ENCODE results near the gene KCNB1.
"Not testable (repeated sequence)": the region's sequence is repeated elsewhere in the genome, so short reads cannot be mapped to it uniquely, and the experiment has no call there.

KCNB1 gene

DNA sequence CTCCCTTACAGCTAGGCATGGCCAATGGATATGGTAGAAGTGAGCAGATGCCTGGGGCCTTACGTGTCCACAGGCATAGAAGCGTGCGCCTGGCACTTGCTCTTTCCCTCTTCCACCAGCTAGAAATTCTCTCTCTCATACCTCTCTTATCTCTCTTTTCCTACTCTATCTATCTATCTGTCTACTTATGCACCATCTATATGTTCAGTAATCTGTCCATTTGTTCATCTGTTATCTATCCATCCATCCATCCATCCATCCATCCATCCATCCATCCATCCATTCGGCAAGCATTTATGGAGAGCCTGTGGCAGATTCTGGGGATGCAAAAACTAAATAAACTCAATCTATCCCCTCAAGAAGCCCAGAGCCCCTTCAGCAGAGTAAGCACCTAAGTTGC, 70.2 kb downstream of the KCNB1 start:
- no peak for TF ChIP-seq ZFX (IDR thresholded peaks at IDR 0.05; ENCODE audit: borderline replicate concordance)
- TF ChIP-seq, protein P1, sequence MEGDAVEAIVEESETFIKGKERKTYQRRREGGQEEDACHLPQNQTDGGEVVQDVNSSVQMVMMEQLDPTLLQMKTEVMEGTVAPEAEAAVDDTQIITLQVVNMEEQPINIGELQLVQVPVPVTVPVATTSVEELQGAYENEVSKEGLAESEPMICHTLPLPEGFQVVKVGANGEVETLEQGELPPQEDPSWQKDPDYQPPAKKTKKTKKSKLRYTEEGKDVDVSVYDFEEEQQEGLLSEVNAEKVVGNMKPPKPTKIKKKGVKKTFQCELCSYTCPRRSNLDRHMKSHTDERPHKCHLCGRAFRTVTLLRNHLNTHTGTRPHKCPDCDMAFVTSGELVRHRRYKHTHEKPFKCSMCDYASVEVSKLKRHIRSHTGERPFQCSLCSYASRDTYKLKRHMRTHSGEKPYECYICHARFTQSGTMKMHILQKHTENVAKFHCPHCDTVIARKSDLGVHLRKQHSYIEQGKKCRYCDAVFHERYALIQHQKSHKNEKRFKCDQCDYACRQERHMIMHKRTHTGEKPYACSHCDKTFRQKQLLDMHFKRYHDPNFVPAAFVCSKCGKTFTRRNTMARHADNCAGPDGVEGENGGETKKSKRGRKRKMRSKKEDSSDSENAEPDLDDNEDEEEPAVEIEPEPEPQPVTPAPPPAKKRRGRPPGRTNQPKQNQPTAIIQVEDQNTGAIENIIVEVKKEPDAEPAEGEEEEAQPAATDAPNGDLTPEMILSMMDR (IDR thresholded peaks at IDR 0.05) = no peak
- H3K27ac ChIP-seq = no peak overlapping the region

DNA sequence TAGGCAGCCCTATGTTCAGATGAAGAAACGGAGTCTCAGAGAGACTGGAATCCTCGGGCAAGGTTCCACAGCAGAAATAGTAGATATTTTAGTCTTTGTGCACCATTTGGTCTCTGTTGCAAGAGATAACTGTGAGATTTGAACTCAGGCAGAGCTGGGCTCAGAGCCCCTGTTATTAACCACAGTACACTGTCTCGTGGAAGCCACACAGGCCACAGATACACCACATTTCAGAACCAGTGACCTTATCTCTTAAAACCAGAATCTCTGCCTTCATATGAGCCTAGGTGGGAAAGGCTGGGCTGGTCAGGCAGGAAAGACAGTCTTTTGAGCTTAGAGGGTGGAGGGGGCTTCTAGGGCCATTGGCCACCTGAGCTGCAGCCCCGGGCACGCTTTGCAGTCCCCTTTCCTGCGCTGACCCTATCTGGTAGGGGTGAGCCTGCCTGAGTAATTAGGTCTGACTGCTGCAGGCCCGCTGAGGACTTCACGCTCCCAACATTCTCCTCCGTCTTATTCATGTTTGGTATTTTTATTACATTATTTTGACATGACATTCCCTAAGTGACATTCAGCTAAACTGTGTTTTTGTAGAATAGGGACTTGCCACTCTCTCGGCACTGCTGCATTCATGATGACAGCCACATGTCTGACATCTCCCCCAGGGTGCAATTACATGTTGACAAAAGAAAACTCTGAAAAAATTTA, 71.1 kb downstream of the KCNB1 start:
- H3K27ac ChIP-seq = no peak overlapping the region
- TF ChIP-seq, protein P1 (IDR thresholded peaks at IDR 0.05) = no peak
- TF ChIP-seq ZFX (IDR thresholded peaks at IDR 0.05; ENCODE audit: borderline replicate concordance) = no peak

DNA sequence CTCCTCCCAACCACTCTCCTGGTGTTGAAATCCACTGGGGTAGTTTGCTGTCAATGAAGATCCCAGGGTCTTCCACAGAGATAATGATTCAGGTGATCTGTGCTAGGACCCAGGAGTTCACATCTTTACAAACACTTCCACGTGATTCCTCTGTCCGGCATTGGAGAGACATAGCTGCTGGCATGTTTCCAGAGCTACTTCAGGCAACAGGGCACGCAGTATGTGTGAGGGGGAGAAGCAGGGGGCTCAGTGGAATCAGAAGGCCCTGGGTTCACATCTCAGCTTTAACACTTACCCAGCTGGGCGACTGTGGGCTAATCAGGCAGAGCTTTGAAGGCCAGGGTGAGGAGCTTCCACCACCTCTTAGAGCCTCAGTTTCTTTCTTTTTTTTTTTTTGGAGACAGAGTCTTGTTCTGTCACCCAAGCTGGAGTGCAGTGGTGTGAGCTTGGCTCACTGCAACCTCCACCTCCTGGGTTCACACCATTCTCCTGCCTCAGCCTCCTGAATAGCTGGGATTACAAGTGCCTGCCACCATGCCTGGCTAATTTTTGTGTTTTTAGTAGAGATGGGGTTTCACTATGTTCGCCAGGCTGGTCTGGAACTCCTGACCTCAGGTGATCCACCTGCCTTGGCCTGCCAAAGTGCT, 72.4 kb downstream of the KCNB1 start:
- H3K27ac ChIP-seq = not testable (repeated sequence)

DNA sequence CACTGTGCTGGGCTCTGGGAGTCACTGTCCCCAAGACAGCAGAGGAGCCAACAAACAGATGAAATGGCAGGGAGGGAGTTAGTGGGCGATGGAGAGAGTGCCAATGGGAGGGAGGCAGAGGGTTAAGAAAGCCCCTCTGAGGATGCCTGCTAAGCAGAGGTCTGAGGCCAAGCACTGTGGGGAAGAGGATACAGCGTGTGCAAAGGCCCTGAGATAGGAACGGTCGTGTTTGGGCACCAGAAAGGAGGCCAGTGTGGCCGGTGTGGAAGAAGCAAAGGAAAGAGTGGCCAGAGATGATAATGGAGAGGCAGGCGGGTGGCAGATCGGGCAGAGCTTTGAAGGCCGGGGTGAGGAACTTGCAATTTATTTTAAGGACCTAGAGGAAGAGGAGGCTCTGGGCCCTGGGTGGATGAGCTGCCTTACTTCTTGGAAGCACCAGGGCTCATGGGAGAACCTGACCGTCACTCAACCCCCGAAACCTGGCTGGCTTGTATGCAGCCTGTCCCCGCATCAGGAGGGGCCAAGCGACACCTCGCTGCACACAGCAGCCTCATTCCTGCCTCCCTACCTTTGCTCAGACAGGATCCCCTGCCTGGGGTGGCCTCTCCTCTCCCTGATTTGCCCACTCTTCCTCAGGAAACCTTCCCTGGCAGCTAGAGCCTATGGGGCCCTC, 73.0 kb downstream of the KCNB1 start:
- TF ChIP-seq ZFX (IDR thresholded peaks at IDR 0.05; ENCODE audit: borderline replicate concordance) = no peak
- TF ChIP-seq, protein P1 (IDR thresholded peaks at IDR 0.05) = no peak
- no peak overlapping the region for H3K27ac ChIP-seq

DNA sequence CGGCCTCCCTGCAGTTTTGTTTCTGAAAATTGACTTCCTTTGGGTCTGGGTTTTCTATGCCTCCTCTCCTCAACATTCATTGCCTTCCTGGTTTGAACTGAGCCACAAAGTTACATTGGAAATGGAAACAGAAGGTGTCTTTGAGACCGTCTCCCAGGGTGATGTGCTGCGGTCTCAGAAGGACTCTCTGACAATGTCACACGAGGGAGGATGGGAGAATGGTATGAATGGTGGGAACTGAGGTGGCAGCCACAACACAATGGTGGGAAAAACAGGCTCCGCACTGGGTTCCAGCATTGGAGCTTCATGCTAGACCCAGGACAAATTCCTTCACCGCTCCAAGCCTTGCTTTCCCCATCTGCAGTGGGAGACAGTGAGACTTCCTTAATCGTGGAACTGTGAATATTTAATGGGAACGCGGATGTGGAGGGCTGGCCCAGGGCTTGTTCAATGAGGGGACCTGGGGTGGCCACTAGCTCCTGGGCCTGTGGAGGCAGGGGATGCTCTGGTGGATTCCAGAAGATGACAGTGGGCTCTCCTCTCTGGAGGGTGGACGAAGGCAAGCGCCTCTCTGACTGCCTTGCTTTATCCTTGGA, 73.9 kb downstream of the KCNB1 start:
- TF ChIP-seq ZFX (IDR thresholded peaks at IDR 0.05; ENCODE audit: borderline replicate concordance) = no peak
- TF ChIP-seq, protein P1 (IDR thresholded peaks at IDR 0.05) = no peak
- H3K27ac ChIP-seq = no peak overlapping the region

DNA sequence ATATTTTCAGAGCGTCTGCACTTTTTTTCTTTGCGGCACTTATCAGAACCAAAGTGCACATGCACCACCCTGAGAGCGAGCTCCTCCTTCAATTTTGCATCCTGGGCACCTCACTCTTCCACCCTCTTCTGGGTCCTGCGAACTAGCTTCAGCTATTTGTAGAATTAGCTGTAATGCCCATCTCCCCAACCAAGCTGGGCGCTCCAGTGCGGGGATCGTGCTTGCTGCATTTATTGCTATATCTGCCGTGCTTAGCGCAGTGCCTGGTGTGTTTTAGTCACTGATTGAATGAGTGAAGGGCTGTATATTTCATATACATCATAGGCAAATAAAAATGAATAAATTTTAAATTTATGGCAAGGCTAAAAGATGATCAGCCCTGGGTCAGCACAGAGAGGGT, 75.8 kb downstream of the KCNB1 start:
- no peak overlapping the region for H3K27ac ChIP-seq
- no peak for TF ChIP-seq ZFX (IDR thresholded peaks at IDR 0.05; ENCODE audit: borderline replicate concordance)
- TF ChIP-seq, protein P1 (IDR thresholded peaks at IDR 0.05) = no peak

DNA sequence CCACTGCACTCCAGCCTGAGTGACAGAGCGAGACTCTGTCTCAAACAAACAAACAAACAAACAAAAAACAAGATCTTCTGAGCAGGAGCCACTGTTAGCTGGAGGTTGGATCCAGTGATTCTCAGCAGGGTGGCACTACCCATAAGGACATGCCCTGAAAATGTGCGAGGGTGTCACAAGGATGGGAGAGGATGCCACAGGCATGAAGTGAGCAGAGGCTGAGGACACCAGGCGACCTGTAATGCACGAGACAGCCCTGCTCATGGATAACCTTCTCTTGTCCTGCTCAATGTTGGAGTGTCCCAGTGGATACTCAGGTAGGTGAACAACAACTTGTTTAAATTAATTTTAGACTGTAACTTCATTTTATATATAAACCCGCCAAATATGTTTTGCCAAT, 76.8 kb downstream of the KCNB1 start:
- H3K27ac ChIP-seq = no peak overlapping the region
- no peak for TF ChIP-seq ZFX (IDR thresholded peaks at IDR 0.05; ENCODE audit: borderline replicate concordance)
- TF ChIP-seq, protein P1 (IDR thresholded peaks at IDR 0.05) = no peak

All from 22Rv1 (cell line).